HG03469 (cell line): ENCODE measurements around the gene FAM9C.
"Not testable (repeated sequence)": the region's sequence is repeated elsewhere in the genome, so short reads cannot be mapped to it uniquely, and the experiment has no call there.

ENCODE experiments used
- ATAC-seq: cut with Tn5 transposase; IDR thresholded peaks from one replicate; pipeline ENCODE4 v1.9.1; 2021; ENCODE audit warnings: mild to moderate bottlenecking, moderate library complexity, moderate number of reproducible peaks; ENCODE audit not compliant: unreplicated experiment

FAM9C gene

GRCh38 chrX:13044441-13044840 is at the start of gene FAM9C:
Gene FAM9C (minus strand): TSS chrX:13044620. CDS start chrX:13043789, 831 bp downstream.
- ATAC-seq: no peak

GRCh38 chrX:13093529-13094140 is 49.2 kb upstream of the FAM9C start:
- ATAC-seq: no peak

- peak; percentile 39 for ATAC-seq
Measured at GRCh38 chrX:13092455-13092941, 48.1 kb upstream of the FAM9C start.

GRCh38 chrX:13091111-13091765 is 46.8 kb upstream of the FAM9C start:
- ATAC-seq: no peak

GRCh38 chrX:13090339-13091110 is 46.1 kb upstream of the FAM9C start:
- ATAC-seq: no peak

- ATAC-seq: no peak
Measured at GRCh38 chrX:13090027-13090338, 45.6 kb upstream of the FAM9C start.

GRCh38 chrX:13088156-13088487 is 43.7 kb upstream of the FAM9C start:
- no peak for ATAC-seq

GRCh38 chrX:13087322-13088155 is 43.1 kb upstream of the FAM9C start:
- peak; percentile 38 for ATAC-seq

GRCh38 chrX:13086793-13087321 is 42.4 kb upstream of the FAM9C start:
- ATAC-seq: not testable (repeated sequence)

GRCh38 chrX:13086076-13086475 is 41.7 kb upstream of the FAM9C start:
- ATAC-seq: no peak

- no peak for ATAC-seq
Measured at GRCh38 chrX:13085526-13085925, 41.1 kb upstream of the FAM9C start.

GRCh38 chrX:13084611-13085010 is 40.2 kb upstream of the FAM9C start:
- ATAC-seq: no peak

GRCh38 chrX:13083755-13084326 is 39.4 kb upstream of the FAM9C start:
- ATAC-seq: not testable (repeated sequence)

- ATAC-seq: no peak
Measured at GRCh38 chrX:13082206-13083065, 38.0 kb upstream of the FAM9C start.

GRCh38 chrX:13081395-13082205 is 37.2 kb upstream of the FAM9C start:
- ATAC-seq: no peak

GRCh38 chrX:13080128-13080795 is 35.8 kb upstream of the FAM9C start:
- no peak for ATAC-seq

- ATAC-seq: no peak
Measured at GRCh38 chrX:13078739-13079444, 34.5 kb upstream of the FAM9C start.

GRCh38 chrX:13077168-13077567 is 32.7 kb upstream of the FAM9C start:
- no peak for ATAC-seq
